Liver (tissue), 9 donors: Measurements from ENCODE around the gene KRTAP11-1. TPM values are rescaled to one million over a fixed set of nuclear protein-coding genes. Genes with fewer than 3 reads are reported as not detected.
A peak's percentile ranks its signal among the peaks of the same experiment; 100 is the strongest.

Experiments used
- DNase-seq: peaks from one replicate; pipeline ENCODE4 v3.0.0-alpha.2; 2017; ENCODE audit warnings: low spot score
- H3K27ac ChIP-seq, 2 donors: one replicate each; pipeline ENCODE4 v1.7.0; 2013; ENCODE audit warnings: inconsistent platforms in 2 of 2, low read length in 2 of 2, control low read depth in 1 of 2, low read depth in 1 of 2, mild to moderate bottlenecking in 1 of 2
- H3K27me3 ChIP-seq, 4 donors: one replicate each; pipeline versions ENCODE4 v1.6.1 to v1.7.0; 2013; ENCODE audit warnings: low read length in 3 of 4, inconsistent platforms in 1 of 4, mild to moderate bottlenecking in 1 of 4, moderate library complexity in 1 of 4; ENCODE audit not compliant: control insufficient read depth in 4 of 4, insufficient read depth in 4 of 4
- H3K36me3 ChIP-seq, 4 donors: one replicate each; pipeline versions ENCODE4 v1.6.1 to v1.7.0; 2013; ENCODE audit warnings: low read length in 3 of 4, mild to moderate bottlenecking in 3 of 4, low read depth in 1 of 4, moderate library complexity in 1 of 4; ENCODE audit not compliant: control insufficient read depth in 4 of 4, insufficient read depth in 3 of 4
- H3K4me1 ChIP-seq, 4 donors: one replicate each; pipeline versions ENCODE4 v1.6.1 to v1.7.0; 2013; ENCODE audit warnings: low read length in 3 of 4, mild to moderate bottlenecking in 3 of 4, moderate library complexity in 1 of 4; ENCODE audit not compliant: control insufficient read depth in 4 of 4, insufficient read depth in 4 of 4
- H3K4me3 ChIP-seq, 3 donors: one replicate each; pipeline versions ENCODE4 v1.6.1 to v1.7.0; 2013; ENCODE audit warnings: low read length in 3 of 3, control low read depth in 1 of 3, low read depth in 1 of 3, mild to moderate bottlenecking in 1 of 3
- H3K9ac ChIP-seq, 2 donors: one replicate each; pipeline ENCODE4 v1.7.0; 2013; ENCODE audit warnings: low read length in 2 of 2, mild to moderate bottlenecking in 2 of 2, moderate library complexity in 2 of 2, control low read depth in 1 of 2, low read depth in 1 of 2
- H3K9me3 ChIP-seq, 4 donors: one replicate each; pipeline versions ENCODE4 v1.6.1 to v1.7.0; 2013; ENCODE audit warnings: low read length in 3 of 4; ENCODE audit not compliant: control insufficient read depth in 4 of 4
- CTCF ChIP-seq: fragments of 150-350 bp; IDR thresholded peaks from 2 replicates; pipeline ENCODE4 v1.5.1; 2017; ENCODE audit warnings: improper control_type of control experiment, low read depth, low read length; ENCODE audit not compliant: missing input control
- EGR1 ChIP-seq, 2 donors: IDR thresholded peaks; 2 replicates each; pipeline ENCODE4 v1.6.1; 2016 to 2018; ENCODE audit warnings: antibody characterized with exemption in 2 of 2, low read depth in 2 of 2
- FOXA1 ChIP-seq: IDR thresholded peaks from 2 replicates; pipeline ENCODE4 v1.6.1; 2016; ENCODE audit warnings: antibody characterized with exemption
- FOXA2 ChIP-seq: IDR thresholded peaks from 2 replicates; pipeline ENCODE4 v1.6.1; 2016; ENCODE audit warnings: antibody characterized with exemption
- GABPA ChIP-seq, 2 donors: IDR thresholded peaks in 1 of 2; conservative IDR thresholded peaks in 1 of 2; 2 replicates each; pipeline ENCODE4 v1.6.1; 2016; ENCODE audit warnings: antibody characterized with exemption in 2 of 2, mild to moderate bottlenecking in 1 of 2, moderate library complexity in 1 of 2
- HNF4A ChIP-seq, 2 donors: conservative IDR thresholded peaks; 2 replicates each; pipeline ENCODE4 v1.6.1; 2016; ENCODE audit warnings: antibody characterized with exemption in 2 of 2, mild to moderate bottlenecking in 2 of 2
- HNF4G ChIP-seq: IDR thresholded peaks from 2 replicates; pipeline ENCODE4 v1.6.1; 2016; ENCODE audit warnings: antibody characterized with exemption
- NR2F2 ChIP-seq: IDR thresholded peaks from 2 replicates; pipeline ENCODE4 v1.6.1; 2016; ENCODE audit warnings: antibody characterized with exemption
- RAD21 ChIP-seq, 2 donors: IDR thresholded peaks; 2 replicates each; pipeline ENCODE4 v1.6.1; 2016; ENCODE audit warnings: antibody characterized with exemption in 2 of 2, mild to moderate bottlenecking in 2 of 2
- RXRA ChIP-seq, 2 donors: IDR thresholded peaks; 2 replicates each; pipeline ENCODE4 v1.6.1; 2017 to 2018; ENCODE audit warnings: antibody characterized with exemption in 2 of 2, mild to moderate bottlenecking in 1 of 2
- SP1 ChIP-seq: IDR thresholded peaks from 2 replicates; pipeline ENCODE4 v1.6.1; 2018; ENCODE audit warnings: antibody characterized with exemption, mild to moderate bottlenecking
- WGBS: extraction: QIAGEN DNeasy Blood & Tissue Kit; methylation state at CpG from one replicate; pipeline ENCODE4 v1.1.7; 2013; 5-methylcytosine and 5-hydroxymethylcytosine counted together
- polyA plus RNA-seq, 2 donors: library from polyadenylated mRNA; stranded (reverse) in 1 of 2; unstranded in 1 of 2; fragments of 200-250 nt in 1 of 2; fragments of >200 nt in 1 of 2; fragmentation: Nextera tagmentation in 1 of 2; extraction: Ambion mirVana in 1 of 2; gene quantifications; one replicate each; pipeline versions ENCODE4 v1.2.1 to v1.2.3, GENCODE V29; 2013 to 2015
- total RNA-seq, 2 donors: library from RNA; depleted of rRNA; stranded (reverse); fragments of >200 nt; gene quantifications; one replicate each; pipeline ENCODE4 v1.2.3, GENCODE V29; 2014
- donor health status: healthy.
- donor health status: healthy.
- donor health status: healthy.
- donor health status: healthy.
- donor health status: healthy.

The KRTAP11-1 gene
- total and polyA plus RNA-seq, 4 donors, result not detected

- Histone ChIP-seq H3K9ac (no peak overlapping the region), H3K27me3 (no peaks in the 10 kb centered on the region), H3K4me3 (no peak overlapping the region), H3K4me1 (no peaks in the 10 kb centered on the region), H3K9me3 (no peaks in the 10 kb centered on the region), H3K27ac (no peak overlapping the region), H3K36me3 (no peaks in the 10 kb centered on the region)
- 88% methylated on average over 6 of the region's 6 CpGs for WGBS
- no peak for TF ChIP-seq RXRA (IDR thresholded peaks at IDR 0.05)
- TF ChIP-seq FOXA1, result no peak
- no peak for TF ChIP-seq GABPA (IDR thresholded peaks at IDR 0.05 in 1 of 2, conservative IDR thresholded peaks at IDR 0.05 in 1 of 2)
- no peak for TF ChIP-seq EGR1 (IDR thresholded peaks at IDR 0.05; ENCODE audit: low read depth in 2 of 2)
- no peak for TF ChIP-seq RAD21 (IDR thresholded peaks at IDR 0.05)
- TF ChIP-seq HNF4G, result no peak
- TF ChIP-seq NR2F2, result no peak
- no peak for TF ChIP-seq HNF4A (conservative IDR thresholded peaks at IDR 0.05)
- no peak for TF ChIP-seq FOXA2
- no peak for DNase-seq
Measured at GRCh38 chr21:30838536-30838935, 42.8 kb downstream of the KRTAP11-1 start.

- TF ChIP-seq RAD21 (IDR thresholded peaks at IDR 0.05), result peak; percentile 20 to 28
- TF ChIP-seq CTCF, result peak; percentile 37
- TF ChIP-seq SP1, result no peak
- H3K4me3 ChIP-seq, result no peak overlapping the region
- WGBS, result 35% methylated on average over 6 of the region's 6 CpGs
- H3K36me3 ChIP-seq, result no peaks in the 10 kb centered on the region
- peaks cover 0 to 12% (median 1%) of the 10 kb centered on the region in 4 donors for H3K9me3 ChIP-seq
- H3K4me1 ChIP-seq, result no peaks in the 10 kb centered on the region
- no peak overlapping the region for H3K9ac ChIP-seq
- no peak overlapping the region for H3K27ac ChIP-seq
- H3K27me3 ChIP-seq, result peaks cover 0 to 2% (median 0%) of the 10 kb centered on the region in 4 donors
- no peak for DNase-seq
Measured at GRCh38 chr21:30831194-30831765, 50.1 kb downstream of the KRTAP11-1 start.

Other genes starting within 250 kb of the KRTAP11-1 start
- not detected for gene KRTAP20-2, start 246.4 kb downstream of the KRTAP11-1 start, total RNA-seq
- gene KRTAP20-2, start 246.4 kb downstream of the KRTAP11-1 start, polyA plus RNA-seq, result not detected
- gene KRTAP20-3, start 238.7 kb downstream of the KRTAP11-1 start, total RNA-seq, result not detected
- not detected for gene KRTAP20-3, start 238.7 kb downstream of the KRTAP11-1 start, polyA plus RNA-seq
- gene KRTAP21-3, start 162.8 kb downstream of the KRTAP11-1 start, total RNA-seq, result not detected
- gene KRTAP21-3, start 162.8 kb downstream of the KRTAP11-1 start, polyA plus RNA-seq, result not detected
- not detected for gene KRTAP21-2, start 134.3 kb downstream of the KRTAP11-1 start, total RNA-seq
- not detected for gene KRTAP21-2, start 134.3 kb downstream of the KRTAP11-1 start, polyA plus RNA-seq
- not detected for gene KRTAP21-1, start 126.2 kb downstream of the KRTAP11-1 start, total RNA-seq
- gene KRTAP21-1, start 126.2 kb downstream of the KRTAP11-1 start, polyA plus RNA-seq, result not detected
- not detected for gene KRTAP8-1, start 68.3 kb downstream of the KRTAP11-1 start, total RNA-seq
- gene KRTAP8-1, start 68.3 kb downstream of the KRTAP11-1 start, polyA plus RNA-seq, result not detected
- gene KRTAP7-1, start 51.8 kb downstream of the KRTAP11-1 start, total RNA-seq, result not detected
- not detected for gene KRTAP7-1, start 51.8 kb downstream of the KRTAP11-1 start, polyA plus RNA-seq
- gene KRTAP19-8, start 156.9 kb upstream of the KRTAP11-1 start, total RNA-seq, result not detected
- not detected for gene KRTAP19-8, start 156.9 kb upstream of the KRTAP11-1 start, polyA plus RNA-seq